ENCODE data around the gene PDE5A. TPM values are rescaled to one million over a fixed set of nuclear protein-coding genes. Genes with fewer than 3 reads are reported as not detected.
"Not testable (repeated sequence)": the region's sequence is repeated elsewhere in the genome, so short reads cannot be mapped to it uniquely, and the experiment has no call there.

PDE5A gene
- 2.9 TPM for polyA plus RNA-seq (2012; ENCODE audit: missing spikeins)

GRCh38 chr4:119628281-119629141, at the start of gene PDE5A:
TSS of gene PDE5A (minus strand) at chr4:119628804. CDS start at chr4:119628671, 133 bp downstream.
- FAIRE-seq (no peak), DNase-seq (ENCODE audit: insufficient read length) (peak; percentile 57)
- TF ChIP-seq POLR2A (IDR thresholded peaks at IDR 0.05; ENCODE audit: low read depth, low read length) (no peak), POLR2AphosphoS5 (IDR thresholded peaks at IDR 0.05; ENCODE audit: low read depth, low read length) (no peak), TAF1 (IDR thresholded peaks at IDR 0.05; ENCODE audit: borderline replicate concordance, low read depth, low read length) (no peak)

- no peak for TF ChIP-seq POLR2A (IDR thresholded peaks at IDR 0.05; ENCODE audit: low read depth, low read length)
- no peak for TF ChIP-seq TAF1 (IDR thresholded peaks at IDR 0.05; ENCODE audit: borderline replicate concordance, low read depth, low read length)
- no peak for TF ChIP-seq POLR2AphosphoS5 (IDR thresholded peaks at IDR 0.05; ENCODE audit: low read depth, low read length)
- FAIRE-seq (no peak), DNase-seq (ENCODE audit: insufficient read length) (no peak)
These were observed 47.5 kb upstream of the PDE5A start for GRCh38 chr4:119676101-119676500.

- no peak for TF ChIP-seq POLR2A (IDR thresholded peaks at IDR 0.05; ENCODE audit: low read depth, low read length)
- TF ChIP-seq TAF1 (IDR thresholded peaks at IDR 0.05; ENCODE audit: borderline replicate concordance, low read depth, low read length), result no peak
- no peak for TF ChIP-seq POLR2AphosphoS5 (IDR thresholded peaks at IDR 0.05; ENCODE audit: low read depth, low read length)
- DNase-seq (ENCODE audit: insufficient read length), result no peak
- no peak for FAIRE-seq
These were observed 46.8 kb upstream of the PDE5A start for GRCh38 chr4:119675391-119675790.

- FAIRE-seq (no peak), DNase-seq (ENCODE audit: insufficient read length) (no peak)
- no peak for TF ChIP-seq POLR2A (IDR thresholded peaks at IDR 0.05; ENCODE audit: low read depth, low read length)
- TF ChIP-seq POLR2AphosphoS5 (IDR thresholded peaks at IDR 0.05; ENCODE audit: low read depth, low read length), result no peak
- no peak for TF ChIP-seq TAF1 (IDR thresholded peaks at IDR 0.05; ENCODE audit: borderline replicate concordance, low read depth, low read length)
These were observed 44.3 kb upstream of the PDE5A start for GRCh38 chr4:119672938-119673337.

DNA sequence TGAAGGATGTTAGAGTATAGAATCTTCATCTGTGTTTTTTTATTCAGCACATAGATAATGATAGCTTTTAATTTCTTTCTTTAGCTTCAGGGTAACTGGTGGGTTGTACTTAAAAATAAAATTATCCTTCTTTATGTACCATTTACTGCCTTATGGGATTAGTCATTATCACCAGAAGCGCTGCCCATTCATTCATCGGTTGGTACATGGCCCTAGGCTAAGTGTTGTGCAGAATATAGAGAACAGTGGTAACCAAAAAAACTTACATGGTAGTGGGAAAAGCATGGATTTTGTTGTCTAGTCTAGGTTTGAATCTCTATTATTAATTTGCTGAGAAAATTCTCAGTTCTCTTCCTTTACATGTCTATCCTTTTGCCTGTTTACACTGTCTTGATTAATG, 43.5 kb upstream of the PDE5A start:
- no peak for FAIRE-seq
- no peak for TF ChIP-seq TAF1 (IDR thresholded peaks at IDR 0.05; ENCODE audit: borderline replicate concordance, low read depth, low read length)
- TF ChIP-seq POLR2A (IDR thresholded peaks at IDR 0.05; ENCODE audit: low read depth, low read length), result no peak
- TF ChIP-seq POLR2AphosphoS5 (IDR thresholded peaks at IDR 0.05; ENCODE audit: low read depth, low read length), result no peak

GRCh38 chr4:119671205-119671604, 42.6 kb upstream of the PDE5A start:
- DNase-seq (ENCODE audit: insufficient read length), result no peak
- TF ChIP-seq POLR2A (IDR thresholded peaks at IDR 0.05; ENCODE audit: low read depth, low read length) (no peak), TAF1 (IDR thresholded peaks at IDR 0.05; ENCODE audit: borderline replicate concordance, low read depth, low read length) (no peak), POLR2AphosphoS5 (IDR thresholded peaks at IDR 0.05; ENCODE audit: low read depth, low read length) (no peak)
- no peak for FAIRE-seq

More for the DNA sequence above, 43.5 kb upstream of the PDE5A start:
- DNase-seq (ENCODE audit: insufficient read length), result no peak

- FAIRE-seq (no peak), DNase-seq (ENCODE audit: insufficient read length) (no peak)
- no peak for TF ChIP-seq POLR2AphosphoS5 (IDR thresholded peaks at IDR 0.05; ENCODE audit: low read depth, low read length)
- TF ChIP-seq TAF1 (IDR thresholded peaks at IDR 0.05; ENCODE audit: borderline replicate concordance, low read depth, low read length), result no peak
- TF ChIP-seq POLR2A (IDR thresholded peaks at IDR 0.05; ENCODE audit: low read depth, low read length), result no peak
These were observed 39.2 kb upstream of the PDE5A start for GRCh38 chr4:119667802-119668201.

- no peak for TF ChIP-seq POLR2A (IDR thresholded peaks at IDR 0.05; ENCODE audit: low read depth, low read length)
- TF ChIP-seq TAF1 (IDR thresholded peaks at IDR 0.05; ENCODE audit: borderline replicate concordance, low read depth, low read length), result no peak
- TF ChIP-seq POLR2AphosphoS5 (IDR thresholded peaks at IDR 0.05; ENCODE audit: low read depth, low read length), result no peak
- FAIRE-seq (no peak), DNase-seq (ENCODE audit: insufficient read length) (no peak)
These were observed 38.1 kb upstream of the PDE5A start for GRCh38 chr4:119666653-119667091.

GRCh38 chr4:119665752-119666151, 37.1 kb upstream of the PDE5A start:
- TF ChIP-seq TAF1 (IDR thresholded peaks at IDR 0.05; ENCODE audit: borderline replicate concordance, low read depth, low read length) (no peak), POLR2AphosphoS5 (IDR thresholded peaks at IDR 0.05; ENCODE audit: low read depth, low read length) (no peak), POLR2A (IDR thresholded peaks at IDR 0.05; ENCODE audit: low read depth, low read length) (no peak)
- FAIRE-seq (no peak), DNase-seq (ENCODE audit: insufficient read length) (no peak)

- TF ChIP-seq POLR2A (IDR thresholded peaks at IDR 0.05; ENCODE audit: low read depth, low read length) (no peak), POLR2AphosphoS5 (IDR thresholded peaks at IDR 0.05; ENCODE audit: low read depth, low read length) (no peak), TAF1 (IDR thresholded peaks at IDR 0.05; ENCODE audit: borderline replicate concordance, low read depth, low read length) (no peak)
- DNase-seq (ENCODE audit: insufficient read length), result no peak
- no peak for FAIRE-seq
These were observed 35.7 kb upstream of the PDE5A start for GRCh38 chr4:119664168-119664907.

- TF ChIP-seq POLR2A (IDR thresholded peaks at IDR 0.05; ENCODE audit: low read depth, low read length), result no peak
- TF ChIP-seq POLR2AphosphoS5 (IDR thresholded peaks at IDR 0.05; ENCODE audit: low read depth, low read length), result no peak
- TF ChIP-seq TAF1 (IDR thresholded peaks at IDR 0.05; ENCODE audit: borderline replicate concordance, low read depth, low read length), result no peak
- DNase-seq (ENCODE audit: insufficient read length), result no peak
- FAIRE-seq, result no peak
These were observed 34.7 kb upstream of the PDE5A start for GRCh38 chr4:119663160-119663788.

DNA sequence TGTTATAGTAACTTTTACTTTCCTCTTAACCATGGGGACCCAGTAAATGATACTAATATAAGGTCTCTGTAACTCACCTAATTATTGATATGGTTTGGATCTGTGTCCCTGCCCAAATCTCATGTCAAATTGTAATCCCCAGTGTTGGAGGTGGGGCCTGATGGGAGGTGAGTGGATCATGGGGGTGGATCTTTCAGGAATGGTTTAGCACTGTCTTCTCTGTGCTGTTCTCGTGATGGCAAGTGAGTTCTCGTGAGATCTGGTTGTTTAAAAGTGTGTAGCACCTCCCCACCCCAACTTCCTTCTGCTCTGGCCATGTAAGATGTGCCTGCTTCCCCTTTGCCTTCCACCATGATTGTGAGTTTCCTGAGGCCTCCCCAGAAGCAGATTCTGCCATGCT, 34.0 kb upstream of the PDE5A start:
- DNase-seq (ENCODE audit: insufficient read length); FAIRE-seq: not testable (repeated sequence)
